Ishikawa (cell line): ENCODE measurements around the gene ME2.

ENCODE experiments used
- EP300 ChIP-seq: IDR thresholded peaks from 2 replicates; pipeline ENCODE4 v1.6.1; 2012; ENCODE audit warnings: borderline replicate concordance
- FOXM1 ChIP-seq: IDR thresholded peaks from 2 replicates; pipeline ENCODE4 v1.6.1; 2012; ENCODE audit warnings: low read depth, borderline replicate concordance
- TCF12 ChIP-seq: IDR thresholded peaks from 2 replicates; pipeline ENCODE4 v1.6.1; 2012; ENCODE audit warnings: low read depth
- YY1 ChIP-seq: IDR thresholded peaks from 2 replicates; pipeline ENCODE4 v1.6.1; 2012; ENCODE audit warnings: low read depth
- TF ChIP-seq, protein P1 (sequence below): IDR thresholded peaks from 2 replicates; pipeline ENCODE4 v1.6.1; 2012; ENCODE audit warnings: low read depth, mild to moderate bottlenecking
- TF ChIP-seq, protein P2 (sequence below): IDR thresholded peaks from 2 replicates; pipeline ENCODE4 v1.6.1; 2012

DNA sequence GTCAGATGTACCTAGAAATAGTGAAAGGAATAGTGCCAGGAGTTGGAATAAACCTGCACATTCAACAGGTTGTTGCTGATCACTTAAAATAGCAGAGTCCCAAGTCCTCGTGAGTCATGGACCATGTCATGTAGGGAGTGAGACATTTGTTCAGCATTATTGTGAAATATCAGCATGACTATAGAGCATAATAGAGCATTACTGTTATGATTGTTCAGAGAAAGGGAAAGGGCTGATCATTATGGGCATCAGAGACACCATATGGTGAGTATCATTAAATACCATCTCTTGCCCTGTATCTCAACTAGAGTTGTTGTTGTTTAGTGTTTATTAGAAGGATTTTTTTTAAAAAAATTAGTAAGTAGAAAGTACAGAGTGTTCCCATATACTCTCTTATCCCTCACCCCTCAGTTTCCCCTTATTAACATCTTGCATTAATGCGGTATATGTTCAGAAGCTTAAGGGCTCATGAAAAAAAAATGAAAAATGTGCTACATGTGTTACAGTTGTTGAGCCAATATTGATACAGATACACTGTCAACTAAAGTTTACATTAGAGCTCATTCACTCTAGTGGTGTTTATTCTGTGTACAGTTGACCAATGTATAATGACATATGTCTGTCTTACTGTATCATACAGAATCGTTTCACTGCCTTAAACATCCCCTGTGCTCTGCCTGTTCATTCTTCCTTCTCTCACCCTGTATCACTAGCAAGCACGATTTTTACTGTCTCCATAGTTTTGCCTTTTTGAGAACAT, 94.6 kb downstream of the ME2 start:
- TF ChIP-seq EP300 (no peak), YY1 (no peak), FOXM1 (no peak), TCF12 (no peak)
- TF ChIP-seq, protein P1, sequence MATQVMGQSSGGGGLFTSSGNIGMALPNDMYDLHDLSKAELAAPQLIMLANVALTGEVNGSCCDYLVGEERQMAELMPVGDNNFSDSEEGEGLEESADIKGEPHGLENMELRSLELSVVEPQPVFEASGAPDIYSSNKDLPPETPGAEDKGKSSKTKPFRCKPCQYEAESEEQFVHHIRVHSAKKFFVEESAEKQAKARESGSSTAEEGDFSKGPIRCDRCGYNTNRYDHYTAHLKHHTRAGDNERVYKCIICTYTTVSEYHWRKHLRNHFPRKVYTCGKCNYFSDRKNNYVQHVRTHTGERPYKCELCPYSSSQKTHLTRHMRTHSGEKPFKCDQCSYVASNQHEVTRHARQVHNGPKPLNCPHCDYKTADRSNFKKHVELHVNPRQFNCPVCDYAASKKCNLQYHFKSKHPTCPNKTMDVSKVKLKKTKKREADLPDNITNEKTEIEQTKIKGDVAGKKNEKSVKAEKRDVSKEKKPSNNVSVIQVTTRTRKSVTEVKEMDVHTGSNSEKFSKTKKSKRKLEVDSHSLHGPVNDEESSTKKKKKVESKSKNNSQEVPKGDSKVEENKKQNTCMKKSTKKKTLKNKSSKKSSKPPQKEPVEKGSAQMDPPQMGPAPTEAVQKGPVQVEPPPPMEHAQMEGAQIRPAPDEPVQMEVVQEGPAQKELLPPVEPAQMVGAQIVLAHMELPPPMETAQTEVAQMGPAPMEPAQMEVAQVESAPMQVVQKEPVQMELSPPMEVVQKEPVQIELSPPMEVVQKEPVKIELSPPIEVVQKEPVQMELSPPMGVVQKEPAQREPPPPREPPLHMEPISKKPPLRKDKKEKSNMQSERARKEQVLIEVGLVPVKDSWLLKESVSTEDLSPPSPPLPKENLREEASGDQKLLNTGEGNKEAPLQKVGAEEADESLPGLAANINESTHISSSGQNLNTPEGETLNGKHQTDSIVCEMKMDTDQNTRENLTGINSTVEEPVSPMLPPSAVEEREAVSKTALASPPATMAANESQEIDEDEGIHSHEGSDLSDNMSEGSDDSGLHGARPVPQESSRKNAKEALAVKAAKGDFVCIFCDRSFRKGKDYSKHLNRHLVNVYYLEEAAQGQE, result no peak
- TF ChIP-seq, protein P2, sequence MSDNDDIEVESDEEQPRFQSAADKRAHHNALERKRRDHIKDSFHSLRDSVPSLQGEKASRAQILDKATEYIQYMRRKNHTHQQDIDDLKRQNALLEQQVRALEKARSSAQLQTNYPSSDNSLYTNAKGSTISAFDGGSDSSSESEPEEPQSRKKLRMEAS, result no peak
